ENCODE data around the gene HJURP.
"Not testable (repeated sequence)": the region's sequence is repeated elsewhere in the genome, so short reads cannot be mapped to it uniquely, and the experiment has no call there.

The HJURP gene

DNA sequence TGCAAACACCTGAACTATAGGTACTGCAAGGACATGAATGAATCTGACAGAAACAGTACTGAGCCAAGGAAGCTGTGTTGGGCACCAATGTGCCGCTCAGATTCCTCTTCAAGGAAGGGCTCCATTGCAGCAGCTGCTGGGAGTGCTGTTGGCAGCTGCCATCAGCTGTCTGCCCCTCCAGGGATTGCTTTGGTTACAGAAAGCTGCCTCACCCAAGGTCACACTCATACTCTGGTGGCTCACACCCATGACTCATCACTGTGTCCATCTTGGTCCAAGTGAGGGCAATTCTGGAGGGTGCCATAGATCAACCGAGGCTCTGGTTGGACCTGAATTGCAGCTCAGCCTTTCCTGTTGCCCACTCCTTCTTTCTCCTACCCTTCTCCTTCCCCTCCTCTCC, 38.5 kb upstream of the HJURP start:
- Histone ChIP-seq H4K20me1 (ENCODE audit: control insufficient read depth, insufficient read depth, low read depth, low read length) (no peaks in the 10 kb centered on the region), H3K4me1 (ENCODE audit: control insufficient read depth, low read length) (no peaks in the 10 kb centered on the region), H3K27me3 (ENCODE audit: control insufficient read depth, low read length) (no peaks in the 10 kb centered on the region), H3K36me3 (ENCODE audit: control insufficient read depth, low read length) (no peaks in the 10 kb centered on the region), H3K9me2 (replicated peaks; ENCODE audit: control insufficient read depth, low read length) (no peaks in the 10 kb centered on the region), H3F3A (ENCODE audit: control insufficient read depth, insufficient read depth) (no peaks in the 10 kb centered on the region), H3K4me2 (ENCODE audit: low read length) (no peak overlapping the region), H3K79me2 (ENCODE audit: control insufficient read depth, low read length) (no peaks in the 10 kb centered on the region), H3K27ac (ENCODE audit: low read depth, low read length) (no peak overlapping the region), H3K4me3 (ENCODE audit: low read length) (no peak overlapping the region), H3K9me3 (ENCODE audit: control insufficient read depth, insufficient read depth, low read length) (no peaks in the 10 kb centered on the region)
- no peak for TF ChIP-seq EZH2phosphoT487 (IDR thresholded peaks at IDR 0.05; ENCODE audit: borderline replicate concordance, low read length)
- TF ChIP-seq CTCF (IDR thresholded peaks at IDR 0.05; ENCODE audit: low read depth, low read length, poor library complexity, severe bottlenecking), result no peak

DNA sequence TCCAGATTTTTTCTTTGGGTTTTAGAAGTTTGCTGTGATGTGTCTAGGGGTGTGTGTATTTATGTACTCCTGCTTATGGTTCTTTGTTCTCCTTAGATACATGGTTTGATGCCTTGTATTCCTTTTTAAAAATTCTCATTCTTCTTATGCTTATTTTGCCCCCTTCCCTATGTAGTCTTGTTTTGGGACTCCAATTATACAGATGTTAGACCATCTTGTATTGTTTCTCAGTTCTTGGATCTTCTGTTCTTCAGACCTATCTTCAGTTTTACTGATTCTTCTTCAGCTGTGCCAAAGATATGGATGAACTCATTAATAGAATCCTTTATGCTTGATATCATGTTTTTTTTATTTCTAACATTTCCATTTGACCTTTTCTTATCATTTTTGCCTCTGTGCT, 28.0 kb upstream of the HJURP start:
- H3K4me3 ChIP-seq (ENCODE audit: low read length), result no peak overlapping the region

DNA sequence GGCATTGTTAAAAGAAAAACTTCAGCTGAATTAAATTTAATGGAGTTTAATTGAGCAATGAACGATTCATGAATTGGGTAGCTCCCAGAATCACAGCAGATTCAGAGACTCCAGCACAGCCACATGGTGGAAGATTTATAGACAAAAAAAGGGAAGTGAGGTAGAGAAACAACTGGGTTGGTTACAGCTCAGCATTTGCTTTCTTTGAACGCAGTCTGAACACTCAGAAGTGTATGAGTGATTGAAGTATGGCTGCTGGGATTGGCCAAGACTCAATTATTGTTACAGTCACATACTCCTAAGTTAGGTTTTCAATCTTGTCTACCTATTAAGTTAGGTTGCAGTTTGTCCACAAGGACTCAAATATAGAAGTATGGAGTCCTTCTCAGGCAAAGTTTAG, 17.8 kb upstream of the HJURP start:
- not testable (repeated sequence) for H3K4me1 ChIP-seq (ENCODE audit: control insufficient read depth, low read length); H3K9me3 ChIP-seq (ENCODE audit: control insufficient read depth, insufficient read depth, low read length); H3K79me2 ChIP-seq (ENCODE audit: control insufficient read depth, low read length); H3K27me3 ChIP-seq (ENCODE audit: control insufficient read depth, low read length); H3F3A ChIP-seq (ENCODE audit: control insufficient read depth, insufficient read depth); H4K20me1 ChIP-seq (ENCODE audit: control insufficient read depth, insufficient read depth, low read depth, low read length); H3K9me2 ChIP-seq (replicated peaks; ENCODE audit: control insufficient read depth, low read length); H3K27ac ChIP-seq (ENCODE audit: low read depth, low read length); H3K4me2 ChIP-seq (ENCODE audit: low read length); H3K36me3 ChIP-seq (ENCODE audit: control insufficient read depth, low read length); H3K4me3 ChIP-seq (ENCODE audit: low read length)

More for the DNA sequence above, 28.0 kb upstream of the HJURP start:
- Histone ChIP-seq H3K27ac (ENCODE audit: low read depth, low read length) (no peak overlapping the region), H3K9me3 (ENCODE audit: control insufficient read depth, insufficient read depth, low read length) (no peaks in the 10 kb centered on the region), H3K79me2 (ENCODE audit: control insufficient read depth, low read length) (no peaks in the 10 kb centered on the region), H3K36me3 (ENCODE audit: control insufficient read depth, low read length) (no peaks in the 10 kb centered on the region), H3K27me3 (ENCODE audit: control insufficient read depth, low read length) (peaks cover under 1% of the 10 kb centered on the region; the same call in 1 of the 2 replicates), H3K4me2 (ENCODE audit: low read length) (no peak overlapping the region), H4K20me1 (ENCODE audit: control insufficient read depth, insufficient read depth, low read depth, low read length) (no peaks in the 10 kb centered on the region), H3F3A (ENCODE audit: control insufficient read depth, insufficient read depth) (no peaks in the 10 kb centered on the region), H3K4me1 (ENCODE audit: control insufficient read depth, low read length) (no peaks in the 10 kb centered on the region), H3K9me2 (replicated peaks; ENCODE audit: control insufficient read depth, low read length) (no peaks in the 10 kb centered on the region)
- TF ChIP-seq EZH2phosphoT487 (IDR thresholded peaks at IDR 0.05; ENCODE audit: borderline replicate concordance, low read length) (no peak), CTCF (IDR thresholded peaks at IDR 0.05; ENCODE audit: low read depth, low read length, poor library complexity, severe bottlenecking) (no peak)

DNA sequence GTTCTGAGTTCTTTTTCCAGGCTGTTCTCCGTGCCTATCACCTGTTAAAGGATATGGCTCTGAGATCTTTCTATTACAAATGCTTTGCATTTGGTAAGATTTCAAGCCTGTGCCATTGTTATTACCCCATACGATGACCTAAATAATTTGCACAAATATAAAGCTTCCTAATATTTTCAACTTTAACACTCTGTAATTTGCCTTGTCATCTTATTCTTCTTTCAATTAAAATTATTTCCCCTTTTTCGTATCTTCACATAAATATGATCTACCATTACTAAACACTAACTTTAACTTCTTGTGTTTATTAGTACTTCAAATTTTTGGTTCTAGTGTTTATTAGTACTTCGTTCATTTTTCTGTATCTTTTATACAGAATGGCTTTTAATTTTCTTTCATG, 17.1 kb upstream of the HJURP start:
- no peak overlapping the region for H3K27ac ChIP-seq (ENCODE audit: low read depth, low read length)
- TF ChIP-seq CTCF (IDR thresholded peaks at IDR 0.05; ENCODE audit: low read depth, low read length, poor library complexity, severe bottlenecking) (no peak), EZH2phosphoT487 (IDR thresholded peaks at IDR 0.05; ENCODE audit: borderline replicate concordance, low read length) (no peak)
- no peaks in the 10 kb centered on the region for H3F3A ChIP-seq (ENCODE audit: control insufficient read depth, insufficient read depth)
- no peaks in the 10 kb centered on the region for H3K79me2 ChIP-seq (ENCODE audit: control insufficient read depth, low read length)
- H3K4me2 ChIP-seq (ENCODE audit: low read length), result no peak overlapping the region
- peaks cover 4% of the 10 kb centered on the region; the same call in 1 of the 2 replicates for H3K27me3 ChIP-seq (ENCODE audit: control insufficient read depth, low read length)
- H3K36me3 ChIP-seq (ENCODE audit: control insufficient read depth, low read length), result peaks cover 5% of the 10 kb centered on the region
- H4K20me1 ChIP-seq (ENCODE audit: control insufficient read depth, insufficient read depth, low read depth, low read length), result no peaks in the 10 kb centered on the region
- no peaks in the 10 kb centered on the region for H3K9me3 ChIP-seq (ENCODE audit: control insufficient read depth, insufficient read depth, low read length)
- no peak overlapping the region for H3K4me3 ChIP-seq (ENCODE audit: low read length)
- peaks cover 9% of the 10 kb centered on the region for H3K4me1 ChIP-seq (ENCODE audit: control insufficient read depth, low read length)
- no peaks in the 10 kb centered on the region for H3K9me2 ChIP-seq (replicated peaks; ENCODE audit: control insufficient read depth, low read length)

All from DOHH2 (cell line).